ENCODE results near the gene SLC39A11.
A peak's percentile ranks its signal among the peaks of the same experiment; 100 is the strongest.
"Not testable (repeated sequence)": the region's sequence is repeated elsewhere in the genome, so short reads cannot be mapped to it uniquely, and the experiment has no call there.

SLC39A11 gene

DNA sequence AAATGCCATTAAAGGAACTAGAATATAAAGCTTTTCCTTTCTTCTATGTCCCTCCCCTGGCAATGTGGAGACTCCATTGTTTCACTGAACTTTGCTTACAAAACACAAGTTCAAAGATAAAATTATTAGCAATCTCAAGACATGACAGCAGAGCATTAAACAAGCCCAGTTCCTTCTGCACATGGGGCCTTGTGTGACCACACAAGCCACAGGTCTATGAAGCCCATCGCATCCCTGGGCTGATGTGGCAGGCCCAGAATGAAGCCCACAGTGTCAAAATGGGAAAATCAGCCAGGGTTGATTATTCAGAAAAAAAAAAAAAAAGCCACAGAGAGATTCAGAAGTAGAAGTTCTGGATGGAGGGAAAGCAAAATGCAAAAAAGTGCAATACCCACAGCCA, 12.9 kb upstream of the SLC39A11 start:
- no peak for DNase-seq

DNA sequence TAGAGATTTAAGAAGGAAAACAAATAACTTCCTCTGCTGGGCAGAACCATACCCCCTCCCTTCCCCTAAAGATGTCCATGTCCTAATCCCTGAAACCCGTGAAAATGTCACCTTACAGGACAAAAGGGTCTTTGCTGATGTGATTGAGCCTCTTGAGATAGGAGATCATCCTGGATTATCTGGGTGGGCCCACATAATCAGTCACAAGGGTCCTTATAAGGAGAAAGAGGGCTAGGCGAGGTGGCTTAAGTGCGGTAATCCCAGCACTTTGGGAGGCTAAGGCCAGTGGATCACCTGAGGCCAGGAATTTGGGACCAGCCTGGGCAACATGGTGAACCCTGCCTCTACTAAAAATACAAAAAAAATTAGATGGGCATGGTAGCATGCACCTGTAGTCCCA, 12.0 kb upstream of the SLC39A11 start:
- no peak for DNase-seq

DNA sequence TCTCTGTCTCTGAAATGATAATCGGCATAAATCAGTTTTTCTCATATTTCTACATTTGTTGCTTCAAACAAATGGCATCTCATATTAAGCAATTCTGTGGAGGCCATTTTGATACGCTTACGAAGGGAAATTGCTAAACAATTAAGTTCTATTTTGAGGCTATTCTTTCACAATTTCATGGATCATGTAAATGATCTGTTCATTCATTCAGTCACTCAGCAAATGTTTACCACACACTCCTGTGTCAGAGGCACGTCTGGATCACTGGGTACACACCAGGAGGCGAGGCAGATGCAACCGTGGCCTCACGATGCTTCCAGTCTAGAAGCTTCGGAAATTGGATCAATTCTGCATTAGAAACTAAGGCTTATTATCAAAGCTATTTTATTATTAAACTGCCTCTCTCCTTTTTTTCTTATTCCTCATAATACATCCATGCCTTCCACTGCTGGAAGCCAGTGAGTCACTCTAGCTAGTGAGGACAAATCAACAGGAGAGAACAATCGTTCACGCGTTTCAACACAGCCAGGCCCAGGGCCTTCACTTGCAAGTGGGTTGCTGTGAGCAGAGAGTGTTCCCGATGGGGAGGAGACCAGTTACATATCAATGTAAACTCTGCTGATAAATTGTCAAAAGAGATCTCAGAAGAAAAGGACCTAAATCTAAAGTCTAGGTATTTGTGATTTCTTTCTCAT, 11.3 kb upstream of the SLC39A11 start:
- DNase-seq: no peak

DNA sequence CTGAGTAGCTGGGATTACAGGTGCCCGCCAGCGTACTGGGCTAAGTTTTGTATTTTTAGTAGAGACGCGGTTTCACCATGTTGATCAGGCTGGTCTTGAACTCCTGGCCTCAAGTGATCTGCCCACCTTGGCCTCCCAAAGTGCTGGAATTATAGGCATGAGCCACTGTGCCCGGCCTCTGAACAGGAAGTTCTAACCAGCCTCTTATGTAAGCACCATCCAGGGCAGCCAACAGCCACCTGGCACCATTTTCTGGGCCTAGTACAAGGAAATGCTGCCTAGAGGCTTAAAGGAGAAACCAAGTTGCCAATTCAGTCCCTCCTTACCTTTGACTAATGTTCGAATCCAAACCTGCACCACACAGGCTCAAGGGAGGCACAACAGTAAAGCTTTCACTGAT, 8.5 kb upstream of the SLC39A11 start:
- DNase-seq: no peak

DNA sequence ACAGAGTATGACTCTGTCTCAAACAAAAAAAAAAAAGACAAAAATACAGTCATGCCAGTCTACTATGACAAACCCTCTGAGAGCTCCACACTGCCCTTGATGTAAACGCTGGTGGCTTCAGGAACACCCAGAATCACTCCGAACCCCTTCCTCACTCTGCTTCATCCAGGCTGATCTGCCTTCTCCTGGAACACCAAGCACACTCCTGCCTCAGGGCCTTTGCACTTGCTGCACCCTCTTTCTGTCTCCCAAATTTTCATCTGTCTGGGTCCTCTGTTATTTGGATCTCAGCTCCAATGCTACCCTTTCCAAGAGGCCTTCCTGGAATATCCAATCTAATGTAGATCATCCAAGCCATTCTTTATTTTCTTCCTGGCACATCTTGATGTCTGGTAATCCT, 7.9 kb upstream of the SLC39A11 start:
- DNase-seq: no peak

DNA sequence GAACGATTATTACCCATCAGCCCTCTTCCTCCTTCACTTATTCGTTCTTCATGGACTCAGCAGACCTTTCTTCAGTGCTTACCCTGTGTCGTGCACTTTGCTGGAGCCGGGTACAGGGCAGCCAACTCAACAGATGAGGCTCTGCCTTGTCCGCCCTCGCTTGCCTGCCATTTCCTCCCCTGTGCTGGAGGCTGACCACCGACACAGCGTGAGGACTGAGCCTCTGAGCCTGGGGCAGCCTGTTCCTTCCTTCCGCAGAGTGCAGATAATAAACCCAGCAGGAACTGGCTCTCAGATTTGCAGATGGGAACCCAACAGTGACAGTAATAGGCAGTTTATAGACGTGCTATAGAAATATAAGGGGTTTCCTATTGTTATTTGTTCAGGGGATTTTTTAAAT, 7.0 kb upstream of the SLC39A11 start:
- DNase-seq: peak; percentile 14

DNA sequence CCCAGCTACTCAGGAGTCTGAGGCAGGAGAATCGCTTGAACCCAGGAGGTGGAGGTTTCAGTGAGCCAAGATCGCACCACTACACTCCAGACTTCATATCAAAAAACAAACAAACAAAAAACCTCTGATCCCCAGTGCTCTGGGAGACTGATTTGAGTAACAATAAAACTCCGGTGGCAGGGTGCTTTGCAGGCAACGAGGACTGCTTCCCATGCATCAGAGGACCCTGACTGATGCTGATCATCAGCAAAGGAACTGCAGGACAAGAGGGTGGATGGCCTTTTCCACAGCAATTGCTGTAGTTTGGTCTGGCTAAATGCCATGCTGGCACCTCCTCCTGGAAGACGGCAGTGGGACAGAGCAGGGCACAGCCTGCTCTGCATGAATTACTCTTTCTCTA, 6.4 kb upstream of the SLC39A11 start:
- no peak for DNase-seq

DNA sequence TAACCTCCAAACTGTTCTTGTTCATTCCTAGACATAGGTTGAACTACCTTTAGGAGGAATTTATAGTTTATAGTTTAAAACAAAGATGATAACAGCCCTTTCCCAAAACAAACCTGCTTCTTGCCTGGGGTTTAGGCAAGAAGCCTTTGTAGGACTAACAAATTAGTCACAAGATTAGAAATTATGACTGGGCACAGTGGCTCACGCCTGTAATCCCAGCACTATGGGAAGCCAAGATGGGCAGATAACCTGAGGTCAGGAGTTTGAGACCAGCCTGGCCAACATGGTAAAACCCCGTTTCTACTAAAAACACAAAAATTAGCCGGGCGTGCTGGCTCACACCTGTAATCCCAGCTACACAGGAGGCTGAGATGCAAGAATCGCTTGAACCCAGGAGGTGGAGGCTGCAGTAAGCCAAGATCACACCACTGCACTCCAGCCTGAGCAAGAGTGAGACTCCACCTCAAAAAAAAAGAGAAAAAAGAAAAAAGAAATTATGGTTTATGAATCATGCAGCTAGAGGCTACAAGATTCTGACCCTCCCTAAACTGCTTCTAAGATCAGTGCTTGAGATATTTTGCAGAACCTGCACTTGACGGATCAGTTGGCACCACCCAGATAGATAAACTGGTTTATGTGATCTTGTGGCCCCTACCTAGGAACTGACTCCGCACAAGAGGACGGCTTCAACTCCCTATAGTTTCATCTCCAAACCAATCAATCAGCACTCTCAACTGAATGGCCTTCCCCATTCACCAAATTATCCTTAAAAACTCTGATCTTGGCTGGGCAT, 5.7 kb upstream of the SLC39A11 start:
- not testable (repeated sequence) for DNase-seq

DNA sequence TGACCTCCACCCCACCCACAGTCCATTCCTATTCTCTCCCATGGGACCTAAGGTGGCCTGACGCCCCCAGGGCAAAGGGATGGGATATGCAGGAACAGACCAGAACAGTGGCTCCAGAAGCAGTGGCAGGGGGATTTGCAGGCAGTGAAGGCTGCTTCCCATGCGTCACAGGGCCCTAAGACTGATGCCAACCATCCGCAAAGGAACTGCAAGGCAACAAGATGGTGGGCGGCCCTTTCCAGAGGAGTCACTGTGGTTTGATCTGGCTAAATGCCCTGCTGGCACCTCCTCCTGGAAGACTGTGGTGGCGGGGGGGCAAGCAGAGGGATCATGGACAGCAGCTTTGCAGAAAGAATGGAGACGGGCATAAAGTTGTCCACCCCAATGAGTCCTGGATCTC, 4.4 kb upstream of the SLC39A11 start:
- DNase-seq: no peak

DNA sequence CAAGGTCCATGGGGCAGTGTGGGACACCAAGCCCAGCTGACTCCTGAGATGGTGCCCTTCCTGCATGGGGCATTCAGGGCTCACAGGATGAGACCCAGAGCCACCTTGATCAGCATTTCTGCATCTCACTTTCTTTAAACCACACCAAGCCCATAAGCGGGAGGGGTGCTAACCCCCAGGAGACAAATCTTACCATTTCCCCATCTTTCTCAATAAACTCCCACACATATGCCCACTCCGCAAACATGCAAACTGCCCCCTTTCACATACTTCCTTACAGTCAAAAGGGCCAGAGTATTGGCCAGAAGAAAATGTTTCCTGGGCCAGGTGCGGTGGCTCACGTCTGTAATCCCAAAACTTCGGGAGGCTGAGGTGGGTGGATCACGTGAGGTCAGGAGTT, 3.7 kb upstream of the SLC39A11 start:
- no peak for DNase-seq

DNA sequence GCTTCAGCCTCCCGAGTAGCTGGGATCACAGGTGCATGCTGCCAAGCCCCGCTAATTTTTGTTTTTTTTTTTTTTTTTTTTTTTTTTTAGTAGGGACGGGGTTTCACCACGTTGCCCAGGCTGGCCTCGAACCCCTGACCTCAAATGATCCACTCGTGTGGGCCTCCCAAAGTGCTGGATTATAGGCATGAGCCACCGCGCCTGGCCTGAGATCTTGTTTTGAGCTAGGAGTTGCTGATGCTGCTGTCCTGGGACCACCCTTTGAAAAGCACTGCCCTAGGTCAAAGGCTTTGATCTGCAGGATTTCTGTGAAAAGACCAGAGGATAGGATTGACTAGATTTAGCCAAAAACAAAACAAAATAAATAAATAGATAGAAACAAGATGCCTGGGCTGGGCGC, 798 bp upstream of the SLC39A11 start:
- no peak for DNase-seq

DNA sequence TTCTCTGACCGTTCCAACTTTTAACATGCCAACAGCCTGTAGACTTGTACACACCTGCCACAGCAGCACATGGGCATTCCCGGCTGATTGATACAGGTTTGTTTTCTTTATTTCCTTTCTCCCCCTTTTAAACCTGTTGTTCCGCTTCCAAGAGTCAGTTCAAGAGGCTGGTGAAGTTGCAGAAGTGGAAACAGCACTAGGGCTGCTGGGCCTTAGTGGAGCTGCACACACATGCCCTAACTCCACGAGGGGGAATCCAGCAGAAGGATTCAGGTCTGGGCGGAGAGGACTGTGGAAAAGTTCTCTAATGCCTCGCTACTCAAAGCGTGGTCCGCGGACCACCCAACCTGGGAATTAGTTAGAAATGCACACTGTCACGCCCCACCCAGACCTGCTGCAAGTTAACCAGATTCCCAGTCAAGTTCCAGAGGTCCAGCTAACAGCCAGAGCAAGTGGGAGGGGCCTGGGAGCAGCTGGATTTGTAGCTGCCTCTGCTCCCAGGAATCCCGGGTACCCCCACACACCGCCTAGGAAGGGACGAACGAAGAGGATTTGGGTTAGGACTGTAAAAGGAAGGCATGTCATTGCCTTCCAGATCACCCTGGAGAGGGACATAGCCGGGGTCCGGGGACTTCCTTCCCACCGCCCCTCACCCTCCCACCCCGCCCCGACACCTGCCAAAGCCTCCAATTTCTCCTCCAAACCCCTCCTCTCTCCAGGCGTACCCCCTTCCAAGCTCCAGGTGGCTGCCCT, 542 bp downstream of the SLC39A11 start:
- DNase-seq: peak; percentile 4

DNA sequence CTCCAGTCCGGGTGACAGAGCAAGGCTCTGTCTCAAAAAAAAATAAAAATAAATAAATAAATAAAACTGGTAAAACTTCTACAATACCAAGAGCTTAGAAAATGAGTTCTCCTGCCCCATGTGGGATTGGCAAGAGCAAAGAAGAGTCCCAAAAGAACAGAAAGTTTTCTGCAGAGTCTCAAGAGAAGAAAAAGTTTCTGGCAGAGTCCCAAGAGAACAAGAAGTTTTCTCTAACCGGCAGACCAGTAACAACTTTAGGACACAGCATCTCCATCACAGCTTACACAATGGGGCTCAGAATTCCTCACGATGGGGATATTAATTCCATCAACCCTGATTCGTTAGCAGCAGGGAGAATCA, 1.1 kb downstream of the SLC39A11 start:
- DNase-seq: no peak

DNA sequence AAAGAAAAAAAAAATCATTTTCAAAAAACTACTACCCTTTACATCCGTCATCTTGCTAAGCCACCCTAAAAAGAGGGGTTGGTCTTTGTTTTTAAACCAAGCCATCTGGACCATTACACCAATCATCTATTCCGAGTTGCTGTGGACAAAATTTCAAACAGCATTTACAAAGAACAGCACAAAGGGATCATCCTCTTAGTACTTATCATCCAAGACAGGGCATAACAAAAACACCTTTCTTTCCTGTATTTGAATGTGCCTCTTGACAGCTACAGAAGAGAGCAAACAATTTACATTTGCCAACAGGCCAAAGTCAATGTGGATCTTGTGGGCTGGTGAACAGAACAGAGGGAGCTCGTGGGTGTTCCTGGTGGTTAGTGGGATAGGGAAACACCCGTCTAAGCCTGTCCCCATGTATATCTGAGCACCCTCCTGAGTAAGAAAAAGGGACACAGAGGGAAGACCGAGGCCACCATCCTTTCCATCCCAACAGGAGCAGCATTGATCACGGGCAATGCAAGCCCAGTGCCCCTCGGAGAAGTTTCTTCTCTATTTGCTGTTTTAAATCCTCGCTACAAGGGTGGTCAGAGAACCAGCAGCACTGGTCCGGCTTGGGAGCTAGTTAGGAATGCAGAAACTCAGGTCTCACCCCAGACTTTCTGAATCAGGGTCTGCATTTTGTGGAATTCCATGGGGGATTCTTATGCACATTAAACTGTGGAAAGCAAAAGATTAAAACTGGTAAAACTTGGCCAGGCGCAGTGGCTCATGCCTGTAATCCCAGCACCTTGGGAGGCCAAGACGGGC, 1.9 kb downstream of the SLC39A11 start:
- DNase-seq: no peak

DNA sequence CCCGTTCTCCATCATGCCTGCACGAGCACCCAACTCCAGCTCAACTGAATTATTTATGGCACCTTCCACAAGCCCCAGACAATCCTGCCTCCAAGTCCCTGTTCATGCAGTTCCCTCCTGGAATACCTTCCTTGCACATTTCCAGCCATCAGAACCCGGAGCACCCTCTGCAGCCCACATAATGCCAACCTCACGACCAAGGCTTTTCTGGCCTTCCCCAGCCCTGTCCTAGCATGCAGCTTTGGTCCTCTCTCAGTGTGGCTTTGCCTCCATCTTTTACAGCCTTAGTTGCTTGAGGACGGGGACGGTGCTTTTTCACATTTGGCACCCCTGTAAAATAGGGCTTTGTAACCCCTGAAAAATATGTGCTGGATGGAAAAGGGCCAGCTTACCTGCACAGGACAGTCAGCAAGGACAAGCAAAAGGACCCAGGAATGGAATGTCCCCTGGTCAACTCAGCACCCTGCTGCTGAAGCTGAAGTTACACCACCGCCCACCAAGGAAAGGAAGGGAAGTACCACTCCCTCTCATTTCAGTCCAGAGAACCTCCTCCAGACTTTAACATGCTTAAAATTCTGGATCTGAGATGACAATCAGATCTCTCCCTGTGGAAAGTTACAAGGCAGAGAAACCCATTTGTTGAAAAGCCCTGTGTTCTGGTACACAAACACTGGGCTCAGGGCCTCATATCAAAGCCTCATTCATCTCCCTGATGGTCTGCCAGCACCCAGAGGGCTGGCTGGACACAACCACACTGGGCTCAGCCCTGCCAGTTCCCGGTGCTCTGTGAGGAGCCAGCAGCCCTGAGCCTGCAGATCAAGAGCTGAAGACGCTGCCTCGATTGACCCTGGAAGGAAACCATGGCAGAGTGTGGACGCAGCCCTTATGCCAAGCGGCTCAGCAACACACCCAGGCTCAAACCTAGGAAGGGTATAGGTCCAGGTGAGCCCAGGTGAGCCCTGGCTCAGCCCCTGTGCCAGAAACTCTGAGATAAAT, 2.9 kb downstream of the SLC39A11 start:
- DNase-seq: no peak

DNA sequence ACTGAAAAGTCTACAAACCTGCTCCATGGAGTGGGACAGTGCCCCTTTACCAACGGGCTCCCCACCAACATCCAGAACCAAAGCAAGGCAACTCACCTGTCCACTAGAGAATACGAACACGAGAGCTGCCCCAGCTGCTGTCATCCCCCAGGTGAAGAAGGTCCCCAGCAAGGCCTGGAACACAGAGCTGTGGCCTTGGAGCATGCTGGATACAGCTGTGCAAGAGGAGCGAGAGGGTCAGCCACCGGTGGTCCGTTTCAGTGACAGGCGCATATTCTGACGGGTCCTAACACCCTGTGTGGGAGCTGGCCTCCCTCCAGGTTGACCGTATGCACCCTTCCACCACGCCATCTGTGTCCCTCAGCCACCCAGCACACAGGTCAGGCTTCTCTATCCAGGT, 3.9 kb downstream of the SLC39A11 start:
- no peak for DNase-seq

DNA sequence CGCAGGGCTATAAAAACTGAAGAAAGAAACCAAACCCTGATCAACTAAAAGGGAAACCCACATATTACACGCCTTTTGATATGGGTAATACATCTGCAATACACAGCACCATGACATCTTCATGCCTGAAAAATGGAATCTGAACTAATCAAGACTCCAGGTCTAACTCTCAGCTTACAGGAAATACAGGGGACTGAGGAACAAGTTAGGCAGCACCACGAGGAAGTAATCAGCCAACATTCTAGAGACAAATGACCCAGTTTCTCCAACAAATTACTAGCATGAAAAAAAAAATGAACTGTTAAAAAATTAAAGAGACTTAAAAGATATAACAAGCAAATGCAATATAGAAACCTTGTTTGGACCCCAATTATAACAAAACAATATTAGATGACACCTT, 9.1 kb downstream of the SLC39A11 start:
- no peak for DNase-seq

DNA sequence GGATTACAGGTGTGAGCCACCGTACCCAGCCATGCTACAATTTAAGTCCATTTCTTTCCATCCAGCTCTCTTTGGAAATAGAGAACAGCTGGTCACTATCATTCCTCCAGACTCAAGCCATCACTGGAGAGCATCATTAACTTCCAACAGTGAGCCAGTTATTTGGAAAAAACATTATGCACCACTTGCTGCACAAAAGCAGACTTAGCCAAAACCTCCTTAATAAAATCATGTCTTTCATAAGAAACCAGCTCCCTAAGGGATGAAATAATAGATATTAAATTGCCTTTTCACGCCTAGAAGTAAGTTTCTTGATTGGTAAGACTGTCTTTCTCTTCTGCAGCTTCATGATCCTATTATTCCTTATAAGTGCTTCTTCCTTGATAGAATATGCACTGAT, 17.9 kb downstream of the SLC39A11 start:
- no peak for DNase-seq

DNA sequence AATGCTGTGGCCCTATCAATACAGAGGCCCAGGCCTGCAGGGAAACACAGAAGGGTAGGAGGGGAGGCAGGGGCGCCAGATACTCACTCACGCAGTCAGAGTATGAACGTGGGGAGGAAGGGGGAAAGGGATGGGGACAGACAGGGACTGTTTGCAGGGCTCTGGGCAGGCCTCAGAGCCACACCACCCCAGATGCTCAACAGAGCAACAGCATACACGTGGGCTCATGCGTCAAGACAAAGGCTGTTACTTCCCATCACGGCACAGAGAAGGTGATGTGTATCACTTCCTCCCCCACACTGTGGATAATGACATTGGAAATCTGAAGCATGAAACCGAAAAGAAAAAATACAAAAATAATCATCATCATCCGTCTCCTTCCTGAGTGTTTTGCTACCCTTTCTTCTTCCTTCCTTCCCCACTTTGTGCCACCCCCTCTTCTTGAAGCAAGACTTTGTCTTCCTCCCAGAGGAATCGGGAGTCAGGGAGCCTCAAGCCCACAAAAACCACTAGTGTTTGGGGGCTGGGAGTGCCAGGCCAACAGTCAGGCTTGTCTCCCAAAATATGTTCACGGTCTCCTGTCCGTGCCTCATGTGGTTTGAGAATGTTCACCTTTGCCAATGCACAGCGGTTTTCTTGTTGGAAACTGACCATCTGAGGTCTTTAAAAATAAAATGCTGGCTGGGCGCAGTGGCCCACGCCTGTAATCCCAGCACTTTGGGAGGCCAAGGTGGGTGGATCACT, 20.1 kb downstream of the SLC39A11 start:
- DNase-seq: no peak

DNA sequence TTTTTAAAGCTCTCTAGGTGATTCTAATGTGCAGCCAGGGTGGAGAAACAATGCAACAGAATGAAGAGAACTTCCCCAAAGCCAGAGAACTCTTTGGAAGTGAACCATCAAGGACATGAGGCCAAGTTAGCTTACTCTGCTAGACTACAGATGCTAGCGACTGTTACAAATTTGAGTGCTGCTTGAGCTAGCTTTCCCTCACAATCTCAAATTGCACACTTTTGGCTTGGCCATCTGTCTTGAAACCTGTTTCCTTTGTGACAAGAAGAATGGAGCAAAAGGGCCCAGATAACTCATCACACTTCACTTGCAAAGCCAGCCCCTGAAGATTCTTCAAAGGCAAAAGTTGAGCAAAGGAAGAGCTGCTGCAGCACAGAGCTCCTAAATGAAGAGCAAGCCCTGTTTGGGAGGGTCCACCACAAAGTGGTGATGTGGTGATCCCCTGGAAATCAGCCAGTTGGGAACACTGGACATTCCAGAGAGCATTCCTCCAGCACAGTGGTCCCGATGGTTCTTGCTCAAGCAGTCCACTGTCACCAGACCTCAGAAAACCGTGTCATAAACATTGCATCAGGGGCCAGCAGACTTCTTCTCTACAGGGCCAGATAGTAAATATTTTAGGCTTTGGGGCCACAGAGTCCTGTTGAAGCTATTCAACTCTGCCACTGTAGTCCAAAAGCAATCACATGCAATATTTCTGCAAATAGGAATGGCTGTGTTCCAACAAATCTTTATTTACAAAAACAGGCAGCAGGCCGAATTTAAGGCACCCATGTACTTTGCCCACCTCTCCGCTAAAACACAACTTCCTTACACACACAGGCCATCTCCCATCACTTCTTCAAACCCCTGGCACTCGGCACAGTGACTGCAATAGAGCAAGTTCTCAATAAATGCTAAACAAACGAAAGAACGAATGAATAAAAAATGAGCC, 21.2 kb downstream of the SLC39A11 start:
- no peak for DNase-seq

Measured in COR-L47 (cell line).